Astrocyte (in vitro differentiated cells and primary cell): Measurements from ENCODE around the gene HTT-AS. TPM values are rescaled to one million over a fixed set of nuclear protein-coding genes. Genes with fewer than 3 reads are reported as not detected.
A peak's percentile ranks its signal among the peaks of the same experiment; 100 is the strongest.

Experiments
- DNase-seq: peaks from one replicate; pipeline ENCODE4 v3.0.0-alpha.2; 2010; ENCODE audit warnings: low read depth
- FAIRE-seq: peaks from 2 replicates; lab custom pipeline; 2011; peaks lifted over from hg19 to GRCh38; lab: Jason Lieb, UNC
- H2AFZ ChIP-seq: 2 replicates; pipeline ENCODE4 v1.6.0; 2012; ENCODE audit warnings: low read depth, low read length, inconsistent platforms
- H3K27ac ChIP-seq: 2 replicates; pipeline ENCODE4 v1.5.1; 2011; ENCODE audit warnings: low read depth, low read length, inconsistent platforms
- H3K27me3 ChIP-seq: 2 replicates; pipeline ENCODE4 v1.6.0; 2011; ENCODE audit warnings: low read length, inconsistent platforms; ENCODE audit not compliant: insufficient read depth
- H3K36me3 ChIP-seq: 2 replicates; pipeline ENCODE4 v1.5.1; 2011; ENCODE audit warnings: low read length, inconsistent platforms; ENCODE audit not compliant: insufficient read depth
- H3K4me1 ChIP-seq: 2 replicates; pipeline ENCODE4 v1.5.1; 2011; ENCODE audit warnings: low read length, inconsistent platforms; ENCODE audit not compliant: insufficient read depth
- H3K4me2 ChIP-seq: 2 replicates; pipeline ENCODE4 v1.6.0; 2012; ENCODE audit warnings: low read length, inconsistent platforms
- H3K4me3 ChIP-seq: 2 replicates; pipeline ENCODE4 v1.5.1; 2011; ENCODE audit warnings: low read depth, mild to moderate bottlenecking, low read length, inconsistent platforms; ENCODE audit not compliant: insufficient read depth
- H3K79me2 ChIP-seq: 2 replicates; pipeline ENCODE4 v1.6.0; 2012; ENCODE audit warnings: mild to moderate bottlenecking, low read length, inconsistent platforms; ENCODE audit not compliant: insufficient read depth
- H3K9ac ChIP-seq: 2 replicates; pipeline ENCODE4 v1.6.0; 2012; ENCODE audit warnings: mild to moderate bottlenecking, low read length, inconsistent platforms
- H3K9me3 ChIP-seq: 2 replicates; pipeline ENCODE4 v1.5.1; 2012; ENCODE audit warnings: low read depth, mild to moderate bottlenecking, low read length, inconsistent platforms; ENCODE audit not compliant: insufficient read depth
- H4K20me1 ChIP-seq: 2 replicates; pipeline ENCODE4 v1.6.0; 2012; ENCODE audit warnings: low read length, inconsistent platforms; ENCODE audit not compliant: insufficient read depth
- H3K27ac Mint-ChIP-seq: one replicate; pipeline ENCODE4 v1.8.0; 2021; ENCODE audit warnings: mild to moderate bottlenecking, mixed read lengths; ENCODE audit not compliant: unreplicated experiment
- H3K27me3 Mint-ChIP-seq: one replicate; pipeline ENCODE4 v1.8.0; 2021; ENCODE audit warnings: low read depth, mixed read lengths; ENCODE audit not compliant: unreplicated experiment
- H3K36me3 Mint-ChIP-seq: one replicate; pipeline ENCODE4 v1.8.0; 2021; ENCODE audit warnings: low read depth, mixed read lengths; ENCODE audit not compliant: unreplicated experiment
- H3K4me1 Mint-ChIP-seq: one replicate; pipeline ENCODE4 v1.8.0; 2021; ENCODE audit warnings: low read depth, mixed read lengths; ENCODE audit not compliant: unreplicated experiment
- H3K4me3 Mint-ChIP-seq: one replicate; pipeline ENCODE4 v1.8.0; 2021; ENCODE audit warnings: mild to moderate bottlenecking, moderate library complexity, mixed read lengths; ENCODE audit not compliant: unreplicated experiment
- H3K9me3 Mint-ChIP-seq: one replicate; pipeline ENCODE4 v1.8.0; 2021; ENCODE audit warnings: mild to moderate bottlenecking, mixed read lengths; ENCODE audit not compliant: unreplicated experiment
- CTCF ChIP-seq: IDR thresholded peaks from 2 replicates; pipeline ENCODE4 v1.5.1; 2011; ENCODE audit warnings: low read depth, mild to moderate bottlenecking, inconsistent platforms, low read length, moderate library complexity; ENCODE audit not compliant: insufficient read depth
- EZH2 ChIP-seq: IDR thresholded peaks from 2 replicates; pipeline ENCODE4 v1.6.1; 2012; ENCODE audit warnings: mild to moderate bottlenecking, low read length, inconsistent platforms; ENCODE audit not compliant: insufficient read depth
- total RNA-seq: library from RNA; stranded (reverse); gene quantifications from 2 replicates; pipeline ENCODE4 v1.2.1, GENCODE V29; 2021

The HTT-AS gene
- total RNA-seq, 1 donor from 2014 or later: not detected

GRCh38 chr4:3071811-3072210, 2.5 kb downstream of the HTT-AS start:
- peaks cover 13% of the 10 kb centered on the region for H4K20me1 ChIP-seq
- H3K9ac ChIP-seq: no peak overlapping the region
- H3K27ac Mint-ChIP-seq: peak overlapping the region; percentile 60
- H3K4me2 ChIP-seq: no peak overlapping the region
- H3K36me3 ChIP-seq: no peaks in the 10 kb centered on the region
- H3K4me1 Mint-ChIP-seq: peaks cover 11% of the 10 kb centered on the region
- DNase-seq (no peak), FAIRE-seq (no peak)
- no peak overlapping the region for H3K27ac ChIP-seq
- peaks cover 18% of the 10 kb centered on the region for H3K79me2 ChIP-seq
- H3K4me3 ChIP-seq: no peak overlapping the region
- H3K4me1 ChIP-seq: peaks cover 26% of the 10 kb centered on the region
- no peaks in the 10 kb centered on the region for H3K36me3 Mint-ChIP-seq
- peak overlapping the region; percentile 79 for H2AFZ ChIP-seq
- peaks cover 2% of the 10 kb centered on the region for H3K27me3 Mint-ChIP-seq
- TF ChIP-seq EZH2 (no peak), CTCF (no peak)
- H3K27me3 ChIP-seq: no peaks in the 10 kb centered on the region
- peaks cover 4% of the 10 kb centered on the region for H3K9me3 Mint-ChIP-seq
- H3K4me3 Mint-ChIP-seq: no peak overlapping the region
- H3K9me3 ChIP-seq: no peaks in the 10 kb centered on the region

GRCh38 chr4:3070709-3071500, 3.4 kb downstream of the HTT-AS start:
- H3K9ac ChIP-seq: no peak overlapping the region
- H3K4me2 ChIP-seq: peak overlapping the region; percentile 25
- H3K27me3 ChIP-seq: no peaks in the 10 kb centered on the region
- Mint-ChIP-seq H3K36me3 (no peaks in the 10 kb centered on the region), H3K4me1 (peaks cover 6% of the 10 kb centered on the region), H3K27ac (peak overlapping the region; percentile 28), H3K9me3 (peaks cover 10% of the 10 kb centered on the region), H3K4me3 (no peak overlapping the region), H3K27me3 (peaks cover 6% of the 10 kb centered on the region)
- DNase-seq (peak; percentile 19), FAIRE-seq (peak; percentile 32)
- no peaks in the 10 kb centered on the region for H3K9me3 ChIP-seq
- peaks cover 4% of the 10 kb centered on the region for H4K20me1 ChIP-seq
- H3K4me3 ChIP-seq: no peak overlapping the region
- H3K36me3 ChIP-seq: no peaks in the 10 kb centered on the region
- peak overlapping the region; percentile 79 for H2AFZ ChIP-seq
- TF ChIP-seq EZH2: no peak
- no peak for TF ChIP-seq CTCF
- H3K27ac ChIP-seq: peak overlapping the region; percentile 40
- peaks cover 9% of the 10 kb centered on the region for H3K79me2 ChIP-seq
- peaks cover 18% of the 10 kb centered on the region for H3K4me1 ChIP-seq

DNA sequence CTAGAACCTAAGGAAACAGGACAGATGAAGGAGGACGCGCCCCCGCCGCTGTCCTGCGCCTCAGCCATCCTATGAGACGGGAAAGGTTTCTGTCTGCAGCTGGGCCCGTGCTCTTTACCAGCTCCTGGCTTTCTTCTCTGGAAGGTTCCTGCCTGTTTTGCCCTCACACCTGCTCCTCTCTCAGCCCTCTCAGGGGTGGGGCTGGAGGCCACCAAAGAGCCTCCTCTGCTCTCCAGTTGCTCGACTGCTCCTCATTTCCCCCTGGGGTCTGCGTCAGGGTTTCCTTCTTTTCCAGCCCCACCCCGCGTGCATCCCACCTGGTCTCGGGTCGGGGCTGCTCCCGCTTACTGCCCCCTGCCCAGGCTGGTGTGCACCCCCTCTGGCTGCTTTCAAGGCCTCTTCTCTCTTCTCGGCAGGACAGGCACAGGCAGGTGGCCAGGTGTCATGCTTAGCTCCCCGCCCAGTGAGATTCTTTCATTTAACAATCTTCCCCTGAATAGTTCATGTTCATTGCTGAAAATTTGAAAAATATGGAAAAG, 4.6 kb downstream of the HTT-AS start:
- H3K4me1 Mint-ChIP-seq: peaks cover 5% of the 10 kb centered on the region
- Histone ChIP-seq H3K4me3 (no peak overlapping the region), H3K9me3 (no peaks in the 10 kb centered on the region), H3K27me3 (no peaks in the 10 kb centered on the region), H2AFZ (no peak overlapping the region), H3K79me2 (no peaks in the 10 kb centered on the region), H3K4me2 (no peak overlapping the region), H3K9ac (no peak overlapping the region), H3K4me1 (peaks cover 15% of the 10 kb centered on the region), H3K27ac (no peak overlapping the region), H4K20me1 (no peaks in the 10 kb centered on the region), H3K36me3 (no peaks in the 10 kb centered on the region)
- peaks cover 14% of the 10 kb centered on the region for H3K9me3 Mint-ChIP-seq
- FAIRE-seq (no peak), DNase-seq (no peak)
- H3K27ac Mint-ChIP-seq: no peak overlapping the region
- peaks cover 1% of the 10 kb centered on the region for H3K36me3 Mint-ChIP-seq
- peaks cover 6% of the 10 kb centered on the region for H3K27me3 Mint-ChIP-seq
- no peak for TF ChIP-seq CTCF
- no peak overlapping the region for H3K4me3 Mint-ChIP-seq
